ENCODE data around the gene RNF220. TPM values are rescaled to one million over a fixed set of nuclear protein-coding genes. Genes with fewer than 3 reads are reported as not detected.

Gene RNF220
- total and polyA plus RNA-seq, 2 of the 13 experiments (the other 11 are each of a cell fraction or from before 2014, with no cell fraction given) = 48.2 to 72.1 TPM

- no peak for TF ChIP-seq SKIL (CRISPR knock-in tag; IDR thresholded peaks at IDR 0.05; ENCODE audit: borderline replicate concordance)
- TF ChIP-seq ZSCAN25 (CRISPR knock-in tag; IDR thresholded peaks at IDR 0.05) = no peak
- TF ChIP-seq SALL1 (CRISPR knock-in tag; IDR thresholded peaks at IDR 0.05) = peak; percentile 41; the same call in 1 of the 2 replicates
- TF ChIP-seq NR2F6 (IDR thresholded peaks at IDR 0.05) = no peak
- TF ChIP-seq NR2F6 (CRISPR knock-in tag; IDR thresholded peaks at IDR 0.05) = peak; percentile 24; the same call in 1 of the 2 replicates
- TF ChIP-seq E2F5 (CRISPR knock-in tag; conservative IDR thresholded peaks at IDR 0.05) = no peak
- no peak for TF ChIP-seq ATRX (CRISPR knock-in tag; IDR thresholded peaks at IDR 0.05; ENCODE audit: borderline replicate concordance)
- TF ChIP-seq ZSCAN29 (CRISPR knock-in tag; conservative IDR thresholded peaks at IDR 0.05) = no peak
- TF ChIP-seq PRMT3 (CRISPR knock-in tag; IDR thresholded peaks at IDR 0.05; ENCODE audit: borderline replicate concordance, low read depth) = no peak
- no peak for TF ChIP-seq PLSCR1 (CRISPR knock-in tag; IDR thresholded peaks at IDR 0.05; ENCODE audit: borderline replicate concordance)
- TF ChIP-seq ZNF12 (CRISPR knock-in tag; IDR thresholded peaks at IDR 0.05) = no peak
- 0 out of 2 replicates have a peak, but pooled peaks have one; percentile 47 for TF ChIP-seq ZNF772 (CRISPR knock-in tag; IDR thresholded peaks at IDR 0.05)
- 0 out of 2 replicates have a peak, but pooled peaks have one; percentile 18 for TF ChIP-seq SAP130 (CRISPR knock-in tag; IDR thresholded peaks at IDR 0.05; ENCODE audit: low read depth)
- no peak for TF ChIP-seq SMAD1 (CRISPR knock-in tag; IDR thresholded peaks at IDR 0.05; ENCODE audit: borderline replicate concordance, low read depth)
- TF ChIP-seq ZNF501 (CRISPR knock-in tag; IDR thresholded peaks at IDR 0.05) = peak; percentile 43; the same call in 1 of the 2 replicates
- 0 out of 2 replicates have a peak, but pooled peaks have one; percentile 30 for TF ChIP-seq ZSCAN31 (CRISPR knock-in tag; IDR thresholded peaks at IDR 0.05; ENCODE audit: low read depth)
- TF ChIP-seq ZNF496 (CRISPR knock-in tag; IDR thresholded peaks at IDR 0.05; ENCODE audit: insufficient replicate concordance) = no peak
- TF ChIP-seq XRCC5 (optimal IDR thresholded peaks at IDR 0.05; ENCODE audit: low read length) = no peak
- TF ChIP-seq DRAP1 (CRISPR knock-in tag; IDR thresholded peaks at IDR 0.05) = peak; percentile 36; the same call in 1 of the 2 replicates
- no peak for TF ChIP-seq FOSL1 (CRISPR knock-in tag; IDR thresholded peaks at IDR 0.05; ENCODE audit: borderline replicate concordance)
- TF ChIP-seq ZNF33A (CRISPR knock-in tag; IDR thresholded peaks at IDR 0.05; ENCODE audit: borderline replicate concordance) = no peak
- TF ChIP-seq SAFB2 (CRISPR knock-in tag; IDR thresholded peaks at IDR 0.05; ENCODE audit: borderline replicate concordance, low read depth) = no peak
- TF ChIP-seq MYPOP (CRISPR knock-in tag; IDR thresholded peaks at IDR 0.05) = no peak
- no peak for TF ChIP-seq SOX5 (CRISPR knock-in tag; IDR thresholded peaks at IDR 0.05; ENCODE audit: borderline replicate concordance)
- no peak for TF ChIP-seq ZNF577 (CRISPR knock-in tag; IDR thresholded peaks at IDR 0.05; ENCODE audit: borderline replicate concordance, low read depth)
Measured at GRCh38 chr1:44377925-44378784, 26.9 kb upstream of the RNF220 start (continued).
